Stimulated activated CD4-positive, alpha-beta T cell treated with anti-CD3 and anti-CD28 coated beads, Interleukin-12 subunit alpha, Interleukin-12 subunit beta, amount 100 ng/mL, for 24 hours (primary cell): ENCODE data around the gene MGST2.

ENCODE experiments used
- DNase-seq, 2 experiments: peaks; one replicate each; pipeline ENCODE4 v3.0.0-alpha.2; 2020; ENCODE audit warnings: low read depth in 2 of 2

MGST2 gene

GRCh38 chr4:139643042-139643895 lies 22.4 kb upstream of the MGST2 start:
- DNase-seq, result no peak

GRCh38 chr4:139645458-139645857 lies 20.2 kb upstream of the MGST2 start:
- DNase-seq, result no peak

GRCh38 chr4:139647184-139647583 lies 18.4 kb upstream of the MGST2 start:
- DNase-seq, result no peak

- no peak for DNase-seq
Observed at GRCh38 chr4:139647952-139648351, 17.7 kb upstream of the MGST2 start.

- DNase-seq, result peak; percentile 28 to 51
Observed at GRCh38 chr4:139651282-139652194, 14.1 kb upstream of the MGST2 start.

GRCh38 chr4:139654516-139654915 lies 11.1 kb upstream of the MGST2 start:
- DNase-seq, result no peak

GRCh38 chr4:139655116-139655515 lies 10.5 kb upstream of the MGST2 start:
- DNase-seq, result no peak

GRCh38 chr4:139656614-139657486 lies 8.8 kb upstream of the MGST2 start:
- peak; percentile 7 to 29 for DNase-seq

GRCh38 chr4:139658185-139658584 lies 7.4 kb upstream of the MGST2 start:
- no peak for DNase-seq

GRCh38 chr4:139658586-139659382 lies 6.8 kb upstream of the MGST2 start:
- no peak for DNase-seq

- DNase-seq, result no peak
Observed at GRCh38 chr4:139659735-139660424, 5.7 kb upstream of the MGST2 start.

- DNase-seq, result no peak
Observed at GRCh38 chr4:139660568-139661043, 5.0 kb upstream of the MGST2 start.

GRCh38 chr4:139663561-139664138 lies 2.0 kb upstream of the MGST2 start:
- DNase-seq, result no peak

- DNase-seq, result no peak
Observed at GRCh38 chr4:139664442-139664841, 1.2 kb upstream of the MGST2 start.

GRCh38 chr4:139665079-139665689 lies 435 bp upstream of the MGST2 start:
- no peak for DNase-seq

- DNase-seq, result no peak
Observed at GRCh38 chr4:139666735-139667281, 1.2 kb downstream of the MGST2 start.

- no peak for DNase-seq
Observed at GRCh38 chr4:139668036-139668435, 2.4 kb downstream of the MGST2 start.

- DNase-seq, result no peak
Observed at GRCh38 chr4:139668658-139669201, 3.1 kb downstream of the MGST2 start.

- DNase-seq, result no peak
Observed at GRCh38 chr4:139669335-139669734, 3.7 kb downstream of the MGST2 start.
